Mesenchymal stem cell (in vitro differentiated cells and primary cell): Measurements from ENCODE around the gene MICOS13.

Experiments used
- DNase-seq: peaks from one replicate; pipeline ENCODE4 v3.0.0-alpha.2; 2013
- H2AFZ ChIP-seq: one replicate; pipeline ENCODE4 v1.6.1; 2013; ENCODE audit warnings: low read depth, mild to moderate bottlenecking, control low read depth, inconsistent platforms, low read length, moderate library complexity
- H2AK5ac ChIP-seq: 2 replicates; pipeline ENCODE4 v1.6.1; 2013; ENCODE audit warnings: low read length, moderate library complexity, mild to moderate bottlenecking, inconsistent platforms; ENCODE audit not compliant: severe bottlenecking
- H2BK120ac ChIP-seq: one replicate; pipeline ENCODE4 v1.6.1; 2013; ENCODE audit warnings: low read depth, mild to moderate bottlenecking, inconsistent platforms, low read length, moderate library complexity
- H2BK12ac ChIP-seq, 2 experiments: one replicate each; pipeline ENCODE4 v1.6.1; 2013; ENCODE audit warnings: inconsistent platforms in 2 of 2, low read length in 2 of 2, mild to moderate bottlenecking in 2 of 2, moderate library complexity in 2 of 2, control low read depth in 1 of 2
- H2BK15ac ChIP-seq: one replicate; pipeline ENCODE4 v1.6.1; 2013; ENCODE audit warnings: mild to moderate bottlenecking, low read depth, inconsistent platforms; ENCODE audit not compliant: poor library complexity, severe bottlenecking
- H2BK5ac ChIP-seq: 2 replicates; pipeline ENCODE4 v1.6.1; 2013; ENCODE audit warnings: low read depth, mild to moderate bottlenecking, low read length, control low read depth, inconsistent platforms; ENCODE audit not compliant: poor library complexity, severe bottlenecking
- H3K14ac ChIP-seq, 2 experiments: one replicate each; pipeline ENCODE4 v1.6.1; 2013; ENCODE audit warnings: inconsistent platforms in 2 of 2, low read length in 2 of 2, control low read depth in 1 of 2, mild to moderate bottlenecking in 1 of 2, moderate library complexity in 1 of 2
- H3K18ac ChIP-seq, 2 experiments: one replicate each; pipeline ENCODE4 v1.6.1; 2013; ENCODE audit warnings: inconsistent platforms in 2 of 2, low read length in 2 of 2, control low read depth in 1 of 2, low read depth in 1 of 2, mild to moderate bottlenecking in 1 of 2
- H3K23ac ChIP-seq, 2 experiments: one replicate each; pipeline ENCODE4 v1.6.1; 2013; ENCODE audit warnings: inconsistent platforms in 2 of 2, low read length in 2 of 2, mild to moderate bottlenecking in 2 of 2, moderate library complexity in 2 of 2, control low read depth in 1 of 2
- H3K27ac ChIP-seq: 2 replicates; pipeline ENCODE4 v1.5.1; 2013; ENCODE audit warnings: mild to moderate bottlenecking, moderate library complexity, low read length, control low read depth, inconsistent platforms; ENCODE audit not compliant: poor library complexity, severe bottlenecking
- H3K27me3 ChIP-seq, 2 experiments: 2 replicates each; pipeline versions ENCODE4 v1.6.1 to v1.7.0; 2013; ENCODE audit warnings: low read length in 2 of 2, mild to moderate bottlenecking in 2 of 2, moderate library complexity in 2 of 2, control low read depth in 1 of 2, inconsistent platforms in 1 of 2; ENCODE audit not compliant: control insufficient read depth in 1 of 2, insufficient read depth in 1 of 2
- H3K36me3 ChIP-seq, 2 experiments: 2 replicates each; pipeline versions ENCODE4 v1.6.1 to v1.7.0; 2013; ENCODE audit warnings: low read length in 2 of 2, control low read depth in 1 of 2, inconsistent platforms in 1 of 2, low read depth in 1 of 2, mild to moderate bottlenecking in 1 of 2; ENCODE audit not compliant: insufficient read depth in 2 of 2, control insufficient read depth in 1 of 2
- H3K4ac ChIP-seq, 2 experiments: one replicate each; pipeline ENCODE4 v1.6.1; 2013; ENCODE audit warnings: inconsistent platforms in 2 of 2, low read length in 2 of 2, mild to moderate bottlenecking in 2 of 2, moderate library complexity in 2 of 2, control low read depth in 1 of 2, low read depth in 1 of 2
- H3K4me1 ChIP-seq: 2 replicates; pipeline ENCODE4 v1.6.1; 2013; ENCODE audit warnings: low read depth, low read length, control low read depth; ENCODE audit not compliant: control insufficient read depth, insufficient read depth
- H3K4me2 ChIP-seq: 2 replicates; pipeline ENCODE4 v1.6.1; 2013; ENCODE audit warnings: low read length, mild to moderate bottlenecking, inconsistent platforms; ENCODE audit not compliant: poor library complexity, severe bottlenecking
- H3K4me3 ChIP-seq, 2 experiments: 2 replicates each; pipeline versions ENCODE4 v1.5.1 to v1.7.0; 2013; ENCODE audit warnings: low read length in 2 of 2, mild to moderate bottlenecking in 2 of 2, control low read depth in 1 of 2, low read depth in 1 of 2; ENCODE audit not compliant: insufficient read depth in 1 of 2
- H3K79me1 ChIP-seq: replicated peaks from 2 replicates; pipeline ENCODE4 v1.6.1; 2013; ENCODE audit warnings: mild to moderate bottlenecking, control low read depth, low read length, inconsistent platforms; ENCODE audit not compliant: poor library complexity, severe bottlenecking
- H3K9ac ChIP-seq: 2 replicates; pipeline ENCODE4 v1.7.0; 2013; ENCODE audit warnings: mild to moderate bottlenecking, low read length, moderate library complexity
- H3K9me3 ChIP-seq: 2 replicates; pipeline ENCODE4 v1.7.0; 2013; ENCODE audit warnings: mild to moderate bottlenecking, low read length; ENCODE audit not compliant: control insufficient read depth
- H4K8ac ChIP-seq: one replicate; pipeline ENCODE4 v1.6.1; 2013; ENCODE audit warnings: inconsistent platforms, mild to moderate bottlenecking, low read length, moderate library complexity
- H4K91ac ChIP-seq: one replicate; pipeline ENCODE4 v1.6.1; 2013; ENCODE audit warnings: mild to moderate bottlenecking, low read length, inconsistent platforms
- WGBS: methylation state at CpG from one replicate; pipeline ENCODE4 v1.1.7; 2013; ENCODE audit warnings: mixed read lengths; 5-methylcytosine and 5-hydroxymethylcytosine counted together

Gene MICOS13

DNA sequence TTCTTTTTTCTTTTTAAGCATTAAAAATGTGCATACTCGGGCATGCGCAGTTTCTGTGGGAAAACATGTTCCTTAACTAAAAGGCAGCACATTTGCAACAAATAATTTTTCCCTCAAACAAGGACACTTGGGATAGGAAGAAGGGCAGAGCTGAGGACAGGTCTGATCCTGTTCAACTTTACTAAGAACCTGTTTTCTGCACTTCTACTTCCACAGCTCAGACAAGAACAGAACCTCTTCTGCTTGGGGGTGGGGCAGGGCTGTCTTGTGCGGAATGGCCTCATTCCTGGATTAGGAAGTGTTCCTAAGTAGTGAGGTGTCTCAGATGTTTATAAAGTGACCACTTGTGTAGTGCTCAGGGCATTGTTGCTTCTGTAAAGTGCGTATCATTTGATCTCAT, 39.1 kb downstream of the MICOS13 start:
- peaks cover 9% of the 10 kb centered on the region for H3K79me1 ChIP-seq
- no peak overlapping the region for H3K4me3 ChIP-seq
- H3K18ac ChIP-seq, result no peak overlapping the region
- no peak overlapping the region for H2BK15ac ChIP-seq
- H3K36me3 ChIP-seq, result peaks cover 23 to 55% of the 10 kb centered on the region in 2 experiments
- H3K4ac ChIP-seq, result no peak overlapping the region
- no peaks in the 10 kb centered on the region for H3K27me3 ChIP-seq
- H3K4me1 ChIP-seq, result peaks cover 2% of the 10 kb centered on the region
- no peak for DNase-seq
- no peak overlapping the region for H3K9ac ChIP-seq
- H3K23ac ChIP-seq, result no peak overlapping the region
- no peak overlapping the region for H2BK5ac ChIP-seq
- H2BK12ac ChIP-seq, result no peak overlapping the region
- no peak overlapping the region for H3K27ac ChIP-seq
- H3K4me2 ChIP-seq, result no peak overlapping the region
- no peak overlapping the region for H3K14ac ChIP-seq
- no peaks in the 10 kb centered on the region for H3K9me3 ChIP-seq
- no peak overlapping the region for H4K8ac ChIP-seq
- no peak overlapping the region for H2AFZ ChIP-seq
- H4K91ac ChIP-seq, result no peak overlapping the region
- no peak overlapping the region for H2AK5ac ChIP-seq
- no peak overlapping the region for H2BK120ac ChIP-seq
- 91% methylated on average over 4 of the region's 4 CpGs for WGBS

DNA sequence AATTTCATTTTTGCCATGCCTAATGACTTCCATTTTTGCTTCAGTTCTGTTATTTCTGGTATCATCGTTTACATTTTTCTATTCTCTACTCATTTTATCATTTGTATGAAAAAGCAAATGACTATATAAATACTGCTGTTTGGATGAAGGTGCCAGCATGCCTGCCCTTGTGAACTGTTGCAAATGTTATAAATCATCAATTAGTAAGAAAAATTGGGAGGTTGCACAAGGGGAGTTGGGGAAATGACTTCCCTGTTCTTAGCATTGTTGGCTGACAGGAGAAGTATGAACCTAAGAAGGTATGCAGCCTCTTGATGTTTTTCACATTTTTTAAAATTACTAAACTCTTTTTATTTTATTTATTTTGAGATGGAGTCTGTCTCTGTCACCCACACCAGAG, 42.3 kb downstream of the MICOS13 start:
- H3K27me3 ChIP-seq, result no peaks in the 10 kb centered on the region
- H2BK15ac ChIP-seq, result no peak overlapping the region

DNA sequence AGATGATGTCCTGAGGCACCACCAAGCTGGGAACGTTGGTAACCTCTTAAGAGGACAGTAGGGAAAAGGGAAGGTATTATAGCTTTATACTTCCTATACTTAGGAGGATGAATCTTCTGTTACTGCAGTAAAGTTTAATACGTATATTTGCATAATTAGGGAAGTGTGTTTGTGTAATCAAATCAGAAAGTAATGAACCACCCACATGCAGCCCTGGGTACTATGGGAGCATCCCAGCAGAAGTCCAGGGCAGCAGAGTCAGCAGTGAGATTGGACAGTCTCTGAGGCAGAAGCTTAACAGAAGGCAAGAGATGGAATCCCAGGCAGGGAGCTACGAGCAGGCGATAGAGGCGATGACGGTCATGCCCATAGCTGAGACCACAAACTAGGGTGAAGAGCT, 44.9 kb downstream of the MICOS13 start:
- Histone ChIP-seq H2AFZ (no peak overlapping the region), H3K4me2 (no peak overlapping the region), H3K4me1 (peaks cover 5% of the 10 kb centered on the region), H3K79me1 (peaks cover 2% of the 10 kb centered on the region), H3K9me3 (no peaks in the 10 kb centered on the region), H2BK12ac (no peak overlapping the region), H3K4ac (no peak overlapping the region), H2AK5ac (no peak overlapping the region), H3K4me3 (no peak overlapping the region), H4K8ac (peak overlapping the region; percentile 37), H2BK15ac (no peak overlapping the region), H3K23ac (no peak overlapping the region), H3K27me3 (no peaks in the 10 kb centered on the region), H2BK5ac (no peak overlapping the region), H3K36me3 (peaks cover 3 to 15% of the 10 kb centered on the region in 2 experiments), H3K9ac (no peak overlapping the region), H3K18ac (no peak overlapping the region), H3K27ac (no peak overlapping the region), H2BK120ac (no peak overlapping the region), H4K91ac (no peak overlapping the region), H3K14ac (no peak overlapping the region)
- no peak for DNase-seq
- WGBS, result 100% methylated on average over 6 of the region's 6 CpGs

More for the DNA sequence above, 42.3 kb downstream of the MICOS13 start:
- no peak overlapping the region for H2BK120ac ChIP-seq
- H3K9me3 ChIP-seq, result no peaks in the 10 kb centered on the region
- no peak overlapping the region for H3K18ac ChIP-seq
- peaks cover 5% of the 10 kb centered on the region for H3K79me1 ChIP-seq
- no peak overlapping the region for H3K27ac ChIP-seq
- H3K4me3 ChIP-seq, result no peak overlapping the region
- no peak overlapping the region for H3K9ac ChIP-seq
- H3K4me2 ChIP-seq, result no peak overlapping the region
- no peak overlapping the region for H2BK5ac ChIP-seq
- H2AFZ ChIP-seq, result no peak overlapping the region
- no peak overlapping the region for H3K23ac ChIP-seq
- no peak overlapping the region for H2BK12ac ChIP-seq
- H3K14ac ChIP-seq, result no peak overlapping the region
- H2AK5ac ChIP-seq, result no peak overlapping the region
- peaks cover 2% of the 10 kb centered on the region for H3K4me1 ChIP-seq
- H3K4ac ChIP-seq, result no peak overlapping the region
- no CpG with 5 or more reads among the region's 1 CpG for WGBS
- no peak overlapping the region for H4K8ac ChIP-seq
- H3K36me3 ChIP-seq, result peaks cover 18 to 34% of the 10 kb centered on the region in 2 experiments
- no peak for DNase-seq
- H4K91ac ChIP-seq, result no peak overlapping the region

DNA sequence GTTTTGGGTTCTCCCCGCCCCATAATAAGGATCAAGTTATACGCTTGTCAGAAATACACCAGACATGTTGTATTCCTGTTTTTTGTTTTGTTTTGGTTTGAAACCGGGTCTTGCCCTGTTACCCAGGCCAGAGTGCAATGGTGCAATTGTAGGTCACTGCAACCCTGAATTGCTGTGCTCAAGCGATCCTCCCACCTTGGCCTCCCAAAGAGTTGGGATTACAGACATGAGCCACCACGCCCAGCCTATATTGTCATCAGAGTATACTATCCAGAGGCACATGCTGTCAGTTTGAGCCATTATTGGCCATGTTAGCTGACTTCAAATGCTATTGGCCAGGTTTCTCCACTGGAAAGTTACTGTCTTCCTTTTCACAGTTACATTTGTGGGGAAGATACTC, 47.7 kb downstream of the MICOS13 start:
- H2BK12ac ChIP-seq, result no peak overlapping the region
- H2BK120ac ChIP-seq, result no peak overlapping the region
- peaks cover 2% of the 10 kb centered on the region for H3K79me1 ChIP-seq
- H4K91ac ChIP-seq, result no peak overlapping the region
- H3K27me3 ChIP-seq, result no peaks in the 10 kb centered on the region
- 100% methylated on average over 5 of the region's 5 CpGs for WGBS
- H3K18ac ChIP-seq, result no peak overlapping the region
- H3K9me3 ChIP-seq, result no peaks in the 10 kb centered on the region
- peak overlapping the region in 1 of 2 experiments; percentile 36 for H3K4me3 ChIP-seq
- H3K23ac ChIP-seq, result no peak overlapping the region
- H2AFZ ChIP-seq, result no peak overlapping the region
- H3K14ac ChIP-seq, result no peak overlapping the region
- no peak overlapping the region for H3K27ac ChIP-seq
- peaks cover 17 to 34% of the 10 kb centered on the region in 2 experiments for H3K36me3 ChIP-seq
- H2AK5ac ChIP-seq, result no peak overlapping the region
- no peak overlapping the region for H3K4me2 ChIP-seq
- H2BK5ac ChIP-seq, result no peak overlapping the region
- no peak overlapping the region for H3K9ac ChIP-seq
- H2BK15ac ChIP-seq, result no peak overlapping the region
- H4K8ac ChIP-seq, result no peak overlapping the region
- DNase-seq, result no peak
- no peak overlapping the region for H3K4ac ChIP-seq
- peaks cover 7% of the 10 kb centered on the region for H3K4me1 ChIP-seq
